GM12891 (cell line): Measurements from ENCODE around the gene CHD1L.
A peak's percentile ranks its signal among the peaks of the same experiment; 100 is the strongest.
"Not testable (repeated sequence)": the region's sequence is repeated elsewhere in the genome, so short reads cannot be mapped to it uniquely, and the experiment has no call there.

Experiments used
- DNase-seq: peaks from one replicate; pipeline ENCODE4 v3.0.0; 2011; ENCODE audit warnings: low spot score; ENCODE audit not compliant: insufficient read length
- FAIRE-seq: peaks from 2 replicates; lab custom pipeline; 2011; peaks lifted over from hg19 to GRCh38; lab: Jason Lieb, UNC
- PAX5 ChIP-seq: IDR thresholded peaks from 2 replicates; pipeline ENCODE4 v1.6.1; 2011; ENCODE audit warnings: low read length, moderate library complexity, mild to moderate bottlenecking; ENCODE audit not compliant: insufficient read depth, severe bottlenecking
- POLR2A ChIP-seq: IDR thresholded peaks from 2 replicates; pipeline ENCODE4 v1.6.1; 2011; ENCODE audit warnings: low read depth, low read length, control low read depth
- POLR2AphosphoS5 ChIP-seq: IDR thresholded peaks from 2 replicates; pipeline ENCODE4 v1.6.1; 2011; ENCODE audit warnings: low read depth, low read length, control low read depth
- POU2F2 ChIP-seq: IDR thresholded peaks from 2 replicates; pipeline ENCODE4 v1.6.1; 2011; ENCODE audit warnings: low read depth, mild to moderate bottlenecking, control low read depth, low read length, moderate library complexity
- SPI1 ChIP-seq: IDR thresholded peaks from 2 replicates; pipeline ENCODE4 v1.6.1; 2011; ENCODE audit warnings: low read depth, low read length, control low read depth
- TAF1 ChIP-seq: IDR thresholded peaks from 2 replicates; pipeline ENCODE4 v1.6.1; 2011; ENCODE audit warnings: low read depth, low read length, control low read depth

The CHD1L gene

GRCh38 chr1:147270721-147271120 lies 28.2 kb downstream of the CHD1L start:
- TF ChIP-seq POLR2A = no peak
- no peak for TF ChIP-seq POU2F2
- TF ChIP-seq TAF1 = no peak
- no peak for TF ChIP-seq PAX5
- TF ChIP-seq POLR2AphosphoS5 = no peak
- TF ChIP-seq SPI1 = no peak
- DNase-seq (no peak), FAIRE-seq (no peak)

DNA sequence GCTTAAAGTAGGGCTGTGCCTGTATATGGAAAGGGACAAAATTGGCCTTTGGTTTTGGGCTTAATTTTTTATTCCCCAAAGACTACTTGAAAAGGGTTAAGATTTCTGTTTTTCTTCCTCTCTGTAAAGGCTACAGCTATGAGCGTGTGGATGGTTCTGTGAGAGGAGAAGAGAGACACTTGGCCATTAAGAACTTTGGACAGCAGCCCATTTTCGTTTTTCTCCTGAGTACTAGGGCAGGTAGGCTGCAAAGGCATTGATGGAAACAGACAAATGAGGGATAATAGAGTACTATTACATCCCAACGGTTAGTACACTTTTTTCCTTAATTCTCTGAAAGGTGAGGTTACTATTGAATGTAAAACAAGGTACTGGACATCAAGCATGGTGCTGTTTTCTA lies 29.6 kb downstream of the CHD1L start:
- FAIRE-seq = no peak
- no peak for TF ChIP-seq POLR2AphosphoS5
- TF ChIP-seq PAX5 = no peak
- TF ChIP-seq TAF1 = no peak
- TF ChIP-seq POLR2A = no peak
- TF ChIP-seq SPI1 = no peak
- TF ChIP-seq POU2F2 = no peak
- no peak for DNase-seq

GRCh38 chr1:147273409-147274336 lies 31.2 kb downstream of the CHD1L start:
- peak; percentile 55 for FAIRE-seq
- peak; percentile 16 for DNase-seq
- TF ChIP-seq SPI1 = no peak
- no peak for TF ChIP-seq POLR2AphosphoS5
- no peak for TF ChIP-seq PAX5
- TF ChIP-seq POLR2A = no peak

DNA sequence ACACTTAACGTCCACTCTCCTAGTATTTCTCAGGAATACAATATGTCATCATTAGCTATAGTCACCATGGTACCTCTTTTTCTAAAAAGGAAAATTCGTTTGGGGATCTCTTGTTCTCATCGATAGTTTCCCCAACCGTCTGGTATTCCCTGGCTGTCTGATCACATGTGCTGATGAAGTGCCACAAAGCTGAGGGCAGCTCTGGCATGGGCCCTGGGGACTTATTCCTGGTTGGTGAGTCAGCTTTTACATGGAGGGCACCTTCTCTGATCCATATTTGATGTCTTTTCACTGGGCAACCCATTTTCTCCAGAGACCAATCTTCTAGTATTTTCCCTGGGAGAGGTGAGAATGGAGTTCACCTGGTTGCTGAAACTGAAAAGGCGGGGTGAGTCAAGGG lies 39.5 kb downstream of the CHD1L start:
- TF ChIP-seq POU2F2 (no peak), POLR2AphosphoS5 (no peak), PAX5 (no peak), TAF1 (no peak), POLR2A (no peak), SPI1 (no peak)
- FAIRE-seq (no peak), DNase-seq (no peak)

GRCh38 chr1:147283011-147283410 lies 40.5 kb downstream of the CHD1L start:
- TF ChIP-seq TAF1 (no peak), POLR2A (no peak), SPI1 (no peak), POLR2AphosphoS5 (no peak), POU2F2 (no peak), PAX5 (no peak)
- FAIRE-seq (no peak), DNase-seq (no peak)

- TF ChIP-seq SPI1 (no peak), POLR2AphosphoS5 (no peak), PAX5 (no peak), POU2F2 (no peak), TAF1 (no peak), POLR2A (no peak)
- DNase-seq (no peak), FAIRE-seq (no peak)
Observed at GRCh38 chr1:147287133-147287865, 44.8 kb downstream of the CHD1L start.

DNA sequence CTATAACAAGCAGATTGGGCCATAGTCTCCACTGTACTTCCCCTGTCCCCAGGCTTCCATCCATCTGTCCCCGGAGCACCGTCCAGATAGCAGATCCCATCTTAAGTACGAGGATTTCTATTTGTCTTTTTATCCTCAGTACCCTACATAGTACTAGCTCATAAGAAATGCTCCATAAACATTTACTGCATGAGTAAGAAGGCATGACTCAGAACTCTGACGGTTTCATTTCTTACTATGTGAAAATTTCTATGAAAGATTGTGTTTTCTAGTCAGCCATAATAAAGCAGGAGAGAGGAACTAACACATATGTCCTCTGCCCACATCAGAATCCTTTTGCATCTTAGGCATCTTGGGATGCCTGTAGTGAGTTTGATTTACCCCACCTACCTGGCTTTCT lies 49.5 kb downstream of the CHD1L start:
- FAIRE-seq (no peak), DNase-seq (no peak)
- TF ChIP-seq TAF1 (no peak), POU2F2 (no peak), POLR2A (no peak), PAX5 (no peak)

DNA sequence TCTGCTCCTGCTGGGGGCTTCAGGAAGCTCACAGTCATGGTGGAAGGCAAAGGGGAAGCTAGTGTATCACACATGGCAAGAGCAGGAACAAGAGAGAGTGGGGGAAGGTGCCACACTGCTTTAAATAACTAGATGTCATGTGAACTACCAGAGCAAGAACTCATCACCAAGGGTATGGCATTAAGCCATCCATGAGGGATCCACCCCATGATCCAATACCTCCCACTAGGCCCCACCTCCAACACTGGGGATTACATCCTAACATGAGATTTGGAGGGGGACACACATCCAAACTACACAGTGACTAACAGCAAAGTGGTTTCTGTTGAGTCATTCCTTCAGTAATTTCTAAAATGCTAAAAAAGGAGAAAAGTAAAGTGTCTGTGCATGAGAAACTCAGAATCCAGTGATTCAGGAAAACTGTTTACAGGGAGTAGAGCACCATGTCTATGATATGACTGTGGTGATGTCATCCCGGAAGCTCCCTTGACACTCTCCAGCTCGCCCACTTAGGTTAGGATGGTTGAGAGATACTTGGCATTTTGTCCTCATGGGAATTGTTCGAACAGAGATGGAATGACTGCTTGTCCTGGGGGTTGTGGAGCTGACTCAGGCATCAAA lies 50.3 kb downstream of the CHD1L start:
- no peak for FAIRE-seq
- no peak for DNase-seq

GRCh38 chr1:147297438-147297837 lies 55.0 kb downstream of the CHD1L start:
- DNase-seq (no peak), FAIRE-seq (no peak)
- TF ChIP-seq PAX5 (no peak), POLR2A (no peak), POLR2AphosphoS5 (no peak), TAF1 (no peak), POU2F2 (no peak), SPI1 (no peak)

More for the DNA sequence above, 50.3 kb downstream of the CHD1L start:
- no peak for TF ChIP-seq TAF1
- TF ChIP-seq PAX5 = no peak
- TF ChIP-seq SPI1 = no peak
- no peak for TF ChIP-seq POU2F2

- not testable (repeated sequence) for FAIRE-seq, DNase-seq
Observed at GRCh38 chr1:147305803-147306202, 63.3 kb downstream of the CHD1L start.
